HCT116 (cell line): Measurements from ENCODE around the gene KLF16. TPM values are rescaled to one million over a fixed set of nuclear protein-coding genes. Genes with fewer than 3 reads are reported as not detected.
A peak's percentile ranks its signal among the peaks of the same experiment; 100 is the strongest.

Experiments
- ATAC-seq: fragments of 200-7000 bp; cut with Tn5 transposase; 2 replicates; pipeline ENCODE4 v1.9.1; 2020; ENCODE audit warnings: mild to moderate bottlenecking, moderate library complexity
- BruUV-seq: library from RNA; stranded (reverse); fragments of 400-500 nt; replicated peaks from 2 replicates; lab custom pipeline; 2021; lab: Mats Ljungman, UMichigan
- CTCF ChIA-PET: fragments of 300-600 bp; sonication (Branson Sonifier 250); formaldehyde crosslinking; loops from one replicate; lab custom pipeline; 2021; ENCODE audit warnings: antibody characterized with exemption; lab: Charles Lee
- POLR2A ChIA-PET: fragments of 300-600, 350-600 bp; sonication (Branson Sonifier 250); formaldehyde crosslinking; loops from one replicate; lab custom pipeline; 2021; ENCODE audit warnings: antibody characterized with exemption; lab: Charles Lee
- RAD21 ChIA-PET, 2 experiments: fragments of 300-600 bp; sonication (Branson Sonifier 250); formaldehyde crosslinking; loops; one replicate each; lab custom pipeline; 2023; ENCODE audit warnings: low total read pairs in 2 of 2; ENCODE audit not compliant: uncharacterized antibody in 2 of 2, unreplicated experiment in 2 of 2, low non-redundant PET in 1 of 2; lab: Charles Lee
- DNase-seq: peaks from one replicate; pipeline ENCODE4 v3.0.0-alpha.2; 2010; ENCODE audit warnings: low read depth, low spot score
- H2AFZ ChIP-seq: fragments of 200-600 bp; shearing (Covaris generic), sonication (generic); 2 replicates; pipeline ENCODE4 v1.6.1; 2017; ENCODE audit warnings: low read depth, mixed run types, mixed read lengths, antibody characterized with exemption, low read length; ENCODE audit not compliant: poor library complexity, severe bottlenecking
- H3K27ac ChIP-seq: 2 replicates; pipeline ENCODE4 v1.5.1; 2012; ENCODE audit warnings: low read depth, low read length
- H3K27me3 ChIP-seq: fragments of 200-600 bp; sonication (generic); 2 replicates; pipeline ENCODE4 v1.6.1; 2016; ENCODE audit warnings: mixed run types, low read length, mixed read lengths; ENCODE audit not compliant: insufficient read depth
- H3K36me3 ChIP-seq, 2 experiments: fragments of 200-500 bp in 1 of 2; fragments of 200-600 bp in 1 of 2; sonication (Bioruptor generic) in 1 of 2; sonication (generic) in 1 of 2; 2 replicates each; pipeline versions ENCODE4 v1.5.1 to v1.6.1; 2014 to 2016; ENCODE audit warnings: low read length in 2 of 2, inconsistent platforms in 1 of 2, mixed read lengths in 1 of 2, mixed run types in 1 of 2; ENCODE audit not compliant: insufficient read depth in 2 of 2, control insufficient read depth in 1 of 2
- H3K4me1 ChIP-seq, 2 experiments: fragments of 200-600 bp in 1 of 2; sonication (generic) in 1 of 2; 2 replicates each; pipeline versions ENCODE4 v1.5.1 to v1.6.1; 2012 to 2017; ENCODE audit warnings: low read length in 2 of 2, inconsistent platforms in 1 of 2, mild to moderate bottlenecking in 1 of 2, mixed read lengths in 1 of 2, mixed run types in 1 of 2, moderate library complexity in 1 of 2; ENCODE audit not compliant: insufficient read depth in 2 of 2, control insufficient read depth in 1 of 2
- H3K4me2 ChIP-seq: fragments of 200-600 bp; sonication (generic); 2 replicates; pipeline ENCODE4 v1.6.1; 2017; ENCODE audit warnings: mixed run types, low read length, mixed read lengths
- H3K4me3 ChIP-seq, 2 experiments: fragments of 200-600 bp in 1 of 2; sonication (generic) in 1 of 2; replicated peaks in 1 of 2; 2 replicates each; pipeline ENCODE4 v1.5.1; 2011 to 2016; ENCODE audit warnings: low read length in 2 of 2, control low read depth in 1 of 2, low read depth in 1 of 2, mild to moderate bottlenecking in 1 of 2, mixed read lengths in 1 of 2, mixed run types in 1 of 2
- H3K79me2 ChIP-seq: fragments of 200-600 bp; sonication (generic); 2 replicates; pipeline ENCODE4 v1.6.1; 2017; ENCODE audit warnings: mild to moderate bottlenecking, mixed run types, low read length, moderate library complexity, mixed read lengths; ENCODE audit not compliant: insufficient read depth
- H3K9ac ChIP-seq: fragments of 200-600 bp; sonication (generic); 2 replicates; pipeline ENCODE4 v1.6.1; 2016; ENCODE audit warnings: low read length, mixed read lengths
- H3K9me2 ChIP-seq: fragments of 200-600 bp; sonication (generic), shearing (Covaris generic); 2 replicates; pipeline ENCODE4 v1.6.1; 2017; ENCODE audit warnings: mixed run types, mild to moderate bottlenecking, moderate library complexity; ENCODE audit not compliant: insufficient read depth
- H3K9me3 ChIP-seq, 2 experiments: fragments of 200-500 bp in 1 of 2; fragments of 200-600 bp in 1 of 2; sonication (Bioruptor generic) in 1 of 2; sonication (generic) in 1 of 2; 2 replicates each; pipeline ENCODE4 v1.6.1; 2014 to 2017; ENCODE audit warnings: low read length in 2 of 2, mixed read lengths in 2 of 2, inconsistent platforms in 1 of 2, low read depth in 1 of 2, mild to moderate bottlenecking in 1 of 2, mixed run types in 1 of 2, moderate library complexity in 1 of 2; ENCODE audit not compliant: control insufficient read depth in 1 of 2, insufficient read depth in 1 of 2
- H4K20me1 ChIP-seq: fragments of 200-600 bp; sonication (generic), shearing (Covaris generic); 2 replicates; pipeline ENCODE4 v1.6.1; 2017; ENCODE audit warnings: mixed run types, mild to moderate bottlenecking, moderate library complexity; ENCODE audit not compliant: insufficient read depth
- ATF3 ChIP-seq: IDR thresholded peaks from 2 replicates; pipeline ENCODE4 v1.6.1; 2012
- EZH2 ChIP-seq: fragments of 200-600 bp; sonication (generic); IDR thresholded peaks from 2 replicates; pipeline ENCODE4 v1.6.1; 2017; ENCODE audit warnings: antibody characterized with exemption, mixed run types
- EZH2phosphoT487 ChIP-seq: fragments of 200-600 bp; IDR thresholded peaks from 2 replicates; pipeline ENCODE4 v1.6.1; 2018; ENCODE audit warnings: antibody characterized with exemption, borderline replicate concordance
- POLR2A ChIP-seq: IDR thresholded peaks from 2 replicates; pipeline ENCODE4 v1.7.0; 2011; ENCODE audit warnings: borderline replicate concordance; ENCODE audit not compliant: insufficient read depth, insufficient read length; ENCODE audit errors: extremely low read depth
- POLR2AphosphoS5 ChIP-seq: IDR thresholded peaks from 2 replicates; pipeline ENCODE4 v1.6.1; 2011; ENCODE audit warnings: mild to moderate bottlenecking, low read depth, low read length, moderate library complexity
- RAD21 ChIP-seq: IDR thresholded peaks from 2 replicates; pipeline ENCODE4 v1.6.1; 2012; ENCODE audit warnings: low read depth, mild to moderate bottlenecking
- SIN3A ChIP-seq: IDR thresholded peaks from 2 replicates; pipeline ENCODE4 v1.6.1; 2012; ENCODE audit warnings: low read depth
- SP1 ChIP-seq: IDR thresholded peaks from 2 replicates; pipeline ENCODE4 v1.6.1; 2012; ENCODE audit warnings: low read depth
- YY1 ChIP-seq: IDR thresholded peaks from 2 replicates; pipeline ENCODE4 v1.6.1; 2011; ENCODE audit warnings: low read length, low read depth, moderate library complexity, mild to moderate bottlenecking; ENCODE audit not compliant: insufficient replicate concordance; ENCODE audit errors: extremely low read depth
- intact Hi-C: fragments of 100-400 bp; cut with micrococcal nuclease; formaldehyde crosslinking; loops from 2 replicates; pipeline ENCODE4 v1.10.0; 2022
- total RNA-seq: library from RNA; stranded (reverse); gene quantifications from one replicate; pipeline ENCODE4 v1.2.1, GENCODE V29; 2021; ENCODE audit not compliant: unreplicated experiment
- TF ChIP-seq, protein P1 (sequence below), 3 experiments: fragments of 200-600 bp in 1 of 3; sonication (generic) in 1 of 3; IDR thresholded peaks in 2 of 3; conservative IDR thresholded peaks in 1 of 3; 2 replicates each; pipeline ENCODE4 v1.5.1; 2012 to 2017; ENCODE audit warnings: low read depth in 2 of 3, low read length in 2 of 3, antibody characterized with exemption in 1 of 3, borderline replicate concordance in 1 of 3, control low read depth in 1 of 3, mild to moderate bottlenecking in 1 of 3, mixed read lengths in 1 of 3, mixed run types in 1 of 3, moderate library complexity in 1 of 3; ENCODE audit not compliant: insufficient read depth in 1 of 3
- TF ChIP-seq, protein P2 (sequence below): IDR thresholded peaks from 2 replicates; pipeline ENCODE4 v1.6.1; 2011; ENCODE audit warnings: mild to moderate bottlenecking, low read length, moderate library complexity; ENCODE audit not compliant: insufficient replicate concordance; ENCODE audit errors: extremely low read depth

Gene KLF16
- total RNA-seq, 1 experiment from 2014 or later, result 64.3 TPM

- no peaks in the 10 kb centered on the region for H3K79me2 ChIP-seq
- ChIA-PET RAD21 (no interaction called here), POLR2A (no interaction called here), CTCF (interaction anchor here (1.0 to 1.9 kb wide), 3 partner anchors 13 to 23 kb away, joined by 3 to 9 read pairs (median 3); no protein-coding TSS in a partner anchor)
- peak overlapping the region; percentile 78 for H2AFZ ChIP-seq
- no peaks in the 10 kb centered on the region for H3K27me3 ChIP-seq
- no peaks in the 10 kb centered on the region for H3K9me2 ChIP-seq
- peak overlapping the region; percentile 92 for H3K4me2 ChIP-seq
- no peaks in the 10 kb centered on the region for H3K9me3 ChIP-seq
- intact Hi-C loops, result loop anchor here (2.0 to 10.0 kb wide), 3 partner anchors 140 to 208 kb away; partner anchors contain the start of gene UQCR11
- peak overlapping the region; percentile 49 for H3K9ac ChIP-seq
- no peaks in the 10 kb centered on the region for H4K20me1 ChIP-seq
- BruUV-seq, result no TSS peak
- ATAC-seq (peak; percentile 86), DNase-seq (peak; percentile 95)
- TF ChIP-seq POLR2A, result peak; percentile 22
- TF ChIP-seq EZH2, result no peak
- no peak for TF ChIP-seq ATF3
- TF ChIP-seq, protein P1, sequence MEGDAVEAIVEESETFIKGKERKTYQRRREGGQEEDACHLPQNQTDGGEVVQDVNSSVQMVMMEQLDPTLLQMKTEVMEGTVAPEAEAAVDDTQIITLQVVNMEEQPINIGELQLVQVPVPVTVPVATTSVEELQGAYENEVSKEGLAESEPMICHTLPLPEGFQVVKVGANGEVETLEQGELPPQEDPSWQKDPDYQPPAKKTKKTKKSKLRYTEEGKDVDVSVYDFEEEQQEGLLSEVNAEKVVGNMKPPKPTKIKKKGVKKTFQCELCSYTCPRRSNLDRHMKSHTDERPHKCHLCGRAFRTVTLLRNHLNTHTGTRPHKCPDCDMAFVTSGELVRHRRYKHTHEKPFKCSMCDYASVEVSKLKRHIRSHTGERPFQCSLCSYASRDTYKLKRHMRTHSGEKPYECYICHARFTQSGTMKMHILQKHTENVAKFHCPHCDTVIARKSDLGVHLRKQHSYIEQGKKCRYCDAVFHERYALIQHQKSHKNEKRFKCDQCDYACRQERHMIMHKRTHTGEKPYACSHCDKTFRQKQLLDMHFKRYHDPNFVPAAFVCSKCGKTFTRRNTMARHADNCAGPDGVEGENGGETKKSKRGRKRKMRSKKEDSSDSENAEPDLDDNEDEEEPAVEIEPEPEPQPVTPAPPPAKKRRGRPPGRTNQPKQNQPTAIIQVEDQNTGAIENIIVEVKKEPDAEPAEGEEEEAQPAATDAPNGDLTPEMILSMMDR (IDR thresholded peaks at IDR 0.05 in 2 of 3, conservative IDR thresholded peaks at IDR 0.05 in 1 of 3; ENCODE audit: borderline replicate concordance in 1 of 3, insufficient read depth in 1 of 3, low read depth in 2 of 3, low read length in 2 of 3), result peak in 2 of 3 experiments; percentile 85 to 90; a peak in 5 of 6 replicates
- peak; percentile 24; the same call in 1 of the 2 replicates for TF ChIP-seq SP1
- peak; percentile 47 for TF ChIP-seq YY1
- peak; percentile 96 for TF ChIP-seq RAD21
- peak; percentile 44 for TF ChIP-seq POLR2AphosphoS5
- TF ChIP-seq, protein P2, sequence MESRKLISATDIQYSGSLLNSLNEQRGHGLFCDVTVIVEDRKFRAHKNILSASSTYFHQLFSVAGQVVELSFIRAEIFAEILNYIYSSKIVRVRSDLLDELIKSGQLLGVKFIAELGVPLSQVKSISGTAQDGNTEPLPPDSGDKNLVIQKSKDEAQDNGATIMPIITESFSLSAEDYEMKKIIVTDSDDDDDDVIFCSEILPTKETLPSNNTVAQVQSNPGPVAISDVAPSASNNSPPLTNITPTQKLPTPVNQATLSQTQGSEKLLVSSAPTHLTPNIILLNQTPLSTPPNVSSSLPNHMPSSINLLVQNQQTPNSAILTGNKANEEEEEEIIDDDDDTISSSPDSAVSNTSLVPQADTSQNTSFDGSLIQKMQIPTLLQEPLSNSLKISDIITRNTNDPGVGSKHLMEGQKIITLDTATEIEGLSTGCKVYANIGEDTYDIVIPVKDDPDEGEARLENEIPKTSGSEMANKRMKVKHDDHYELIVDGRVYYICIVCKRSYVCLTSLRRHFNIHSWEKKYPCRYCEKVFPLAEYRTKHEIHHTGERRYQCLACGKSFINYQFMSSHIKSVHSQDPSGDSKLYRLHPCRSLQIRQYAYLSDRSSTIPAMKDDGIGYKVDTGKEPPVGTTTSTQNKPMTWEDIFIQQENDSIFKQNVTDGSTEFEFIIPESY, result no peak
- no peak for TF ChIP-seq SIN3A
- no peak for TF ChIP-seq EZH2phosphoT487
- peaks cover 20 to 38% of the 10 kb centered on the region in 2 experiments for H3K4me1 ChIP-seq
- H3K4me3 ChIP-seq, result peak overlapping the region; percentile 56 to 61
- peaks cover under 1 to 2% of the 10 kb centered on the region in 2 experiments; a peak in 2 of 4 replicates for H3K36me3 ChIP-seq
- peak overlapping the region; percentile 79 for H3K27ac ChIP-seq
Measured at GRCh38 chr19:1812426-1813191, 50.8 kb downstream of the KLF16 start.
